KBM-7 (cell line): ENCODE data around the gene BNC2.

ENCODE experiments used
- DNase-seq: peaks from one replicate; pipeline ENCODE4 v3.0.0-alpha.2; 2015
- in situ Hi-C: fragments of 300-500 bp; cut with MboI; formaldehyde crosslinking; loops from 2 replicates; pipeline ENCODE4 v1.14.3; 2020; ENCODE audit warnings: low sequenced_read_pairs, low pct_unique_long_range_greater_than_20kb, mixed read lengths

BNC2 gene

GRCh38 chr9:16624744-16625117, 245.7 kb downstream of the BNC2 start:
- in situ Hi-C loops, result no loop called here
- no peak for DNase-seq

- DNase-seq, result no peak
- in situ Hi-C loops, result no loop called here
Observed at GRCh38 chr9:16623989-16624743, 246.3 kb downstream of the BNC2 start.

- in situ Hi-C loops, result no loop called here
- DNase-seq, result no peak
Observed at GRCh38 chr9:16622541-16622940, 247.9 kb downstream of the BNC2 start.

GRCh38 chr9:16619914-16620520, 250.5 kb downstream of the BNC2 start:
- in situ Hi-C loops, result no loop called here
- no peak for DNase-seq

- in situ Hi-C loops, result no loop called here
- DNase-seq, result no peak
Observed at GRCh38 chr9:16619402-16619801, 251.1 kb downstream of the BNC2 start.

- in situ Hi-C loops, result no loop called here
- no peak for DNase-seq
Observed at GRCh38 chr9:16618524-16618923, 251.9 kb downstream of the BNC2 start.

GRCh38 chr9:16616686-16617085, 253.8 kb downstream of the BNC2 start:
- in situ Hi-C loops, result no loop called here
- DNase-seq, result no peak

- in situ Hi-C loops, result no loop called here
- DNase-seq, result no peak
Observed at GRCh38 chr9:16615451-16615850, 255.0 kb downstream of the BNC2 start.

GRCh38 chr9:16613605-16614004, 256.9 kb downstream of the BNC2 start:
- DNase-seq, result no peak
- in situ Hi-C loops, result no loop called here

GRCh38 chr9:16613051-16613450, 257.4 kb downstream of the BNC2 start:
- in situ Hi-C loops, result no loop called here
- no peak for DNase-seq

GRCh38 chr9:16612627-16613026, 257.8 kb downstream of the BNC2 start:
- no peak for DNase-seq
- in situ Hi-C loops, result no loop called here

GRCh38 chr9:16611983-16612382, 258.5 kb downstream of the BNC2 start:
- no peak for DNase-seq
- in situ Hi-C loops, result no loop called here

GRCh38 chr9:16611001-16611400, 259.5 kb downstream of the BNC2 start:
- in situ Hi-C loops, result no loop called here
- DNase-seq, result no peak

- DNase-seq, result no peak
- in situ Hi-C loops, result no loop called here
Observed at GRCh38 chr9:16610538-16610937, 259.9 kb downstream of the BNC2 start.

GRCh38 chr9:16608906-16609305, 261.6 kb downstream of the BNC2 start:
- no peak for DNase-seq
- in situ Hi-C loops, result no loop called here

- in situ Hi-C loops, result no loop called here
- DNase-seq, result no peak
Observed at GRCh38 chr9:16602494-16602893, 268.0 kb downstream of the BNC2 start.

- in situ Hi-C loops, result no loop called here
- DNase-seq, result no peak
Observed at GRCh38 chr9:16601991-16602390, 268.5 kb downstream of the BNC2 start.

GRCh38 chr9:16598316-16598715, 272.2 kb downstream of the BNC2 start:
- in situ Hi-C loops, result no loop called here

GRCh38 chr9:16597136-16597535, 273.3 kb downstream of the BNC2 start:
- DNase-seq, result no peak
- in situ Hi-C loops, result no loop called here

More at GRCh38 chr9:16598316-16598715, 272.2 kb downstream of the BNC2 start:
- DNase-seq, result no peak

GRCh38 chr9:16595227-16595626, 275.2 kb downstream of the BNC2 start:
- in situ Hi-C loops, result no loop called here
- DNase-seq, result no peak

GRCh38 chr9:16594787-16595186, 275.7 kb downstream of the BNC2 start:
- in situ Hi-C loops, result no loop called here
- DNase-seq, result no peak
